KOPT-K1 (cell line): ENCODE measurements around the gene LNX1.
"Not testable (repeated sequence)": the region's sequence is repeated elsewhere in the genome, so short reads cannot be mapped to it uniquely, and the experiment has no call there.

Experiments
- H3K27ac ChIP-seq: fragments of 200-600 bp; sonication (generic); 2 replicates; pipeline ENCODE4 v1.5.1; 2016; ENCODE audit warnings: antibody characterized with exemption, mild to moderate bottlenecking, low read depth, low read length; ENCODE audit not compliant: poor library complexity, severe bottlenecking
- H3K36me3 ChIP-seq: fragments of 200-600 bp; sonication (generic); 2 replicates; pipeline ENCODE4 v1.5.1; 2017; ENCODE audit warnings: antibody characterized with exemption, mild to moderate bottlenecking, low read length, moderate library complexity; ENCODE audit not compliant: insufficient read depth
- H3K9me3 ChIP-seq: fragments of 200-600 bp; sonication (generic); 2 replicates; pipeline ENCODE4 v1.5.1; 2017; ENCODE audit warnings: antibody characterized with exemption, low read length, mild to moderate bottlenecking; ENCODE audit not compliant: insufficient read depth, poor library complexity, severe bottlenecking

The LNX1 gene

GRCh38 chr4:53431052-53431451, 160.2 kb downstream of the LNX1 start:
- Histone ChIP-seq H3K9me3 (no peaks in the 10 kb centered on the region), H3K36me3 (peaks cover 97% of the 10 kb centered on the region), H3K27ac (no peak overlapping the region)

GRCh38 chr4:53427366-53427765, 163.9 kb downstream of the LNX1 start:
- Histone ChIP-seq H3K9me3 (no peaks in the 10 kb centered on the region), H3K27ac (no peak overlapping the region), H3K36me3 (peaks cover 78% of the 10 kb centered on the region)

GRCh38 chr4:53424280-53424679, 167.0 kb downstream of the LNX1 start:
- no peaks in the 10 kb centered on the region for H3K9me3 ChIP-seq
- H3K27ac ChIP-seq: no peak overlapping the region
- peaks cover 63% of the 10 kb centered on the region for H3K36me3 ChIP-seq

- Histone ChIP-seq H3K36me3 (peaks cover 49% of the 10 kb centered on the region), H3K9me3 (no peaks in the 10 kb centered on the region), H3K27ac (no peak overlapping the region)
These were observed 168.9 kb downstream of the LNX1 start for GRCh38 chr4:53422367-53422766.

- Histone ChIP-seq H3K9me3 (no peaks in the 10 kb centered on the region), H3K36me3 (peaks cover 48% of the 10 kb centered on the region), H3K27ac (no peak overlapping the region)
These were observed 169.5 kb downstream of the LNX1 start for GRCh38 chr4:53421791-53422190.

- H3K36me3 ChIP-seq: peaks cover 50% of the 10 kb centered on the region
- no peak overlapping the region for H3K27ac ChIP-seq
- H3K9me3 ChIP-seq: no peaks in the 10 kb centered on the region
These were observed 172.1 kb downstream of the LNX1 start for GRCh38 chr4:53419208-53419607.

GRCh38 chr4:53409479-53409878, 181.8 kb downstream of the LNX1 start:
- H3K9me3 ChIP-seq, H3K27ac ChIP-seq: not testable (repeated sequence)
- peaks cover 29% of the 10 kb centered on the region for H3K36me3 ChIP-seq
